ENCODE data around the gene GPR156.
"Not testable (repeated sequence)": the region's sequence is repeated elsewhere in the genome, so short reads cannot be mapped to it uniquely, and the experiment has no call there.

The GPR156 gene
- 0 to 0.91 (median 0.47) reads per million in 4 experiments for total RNA-seq

DNA sequence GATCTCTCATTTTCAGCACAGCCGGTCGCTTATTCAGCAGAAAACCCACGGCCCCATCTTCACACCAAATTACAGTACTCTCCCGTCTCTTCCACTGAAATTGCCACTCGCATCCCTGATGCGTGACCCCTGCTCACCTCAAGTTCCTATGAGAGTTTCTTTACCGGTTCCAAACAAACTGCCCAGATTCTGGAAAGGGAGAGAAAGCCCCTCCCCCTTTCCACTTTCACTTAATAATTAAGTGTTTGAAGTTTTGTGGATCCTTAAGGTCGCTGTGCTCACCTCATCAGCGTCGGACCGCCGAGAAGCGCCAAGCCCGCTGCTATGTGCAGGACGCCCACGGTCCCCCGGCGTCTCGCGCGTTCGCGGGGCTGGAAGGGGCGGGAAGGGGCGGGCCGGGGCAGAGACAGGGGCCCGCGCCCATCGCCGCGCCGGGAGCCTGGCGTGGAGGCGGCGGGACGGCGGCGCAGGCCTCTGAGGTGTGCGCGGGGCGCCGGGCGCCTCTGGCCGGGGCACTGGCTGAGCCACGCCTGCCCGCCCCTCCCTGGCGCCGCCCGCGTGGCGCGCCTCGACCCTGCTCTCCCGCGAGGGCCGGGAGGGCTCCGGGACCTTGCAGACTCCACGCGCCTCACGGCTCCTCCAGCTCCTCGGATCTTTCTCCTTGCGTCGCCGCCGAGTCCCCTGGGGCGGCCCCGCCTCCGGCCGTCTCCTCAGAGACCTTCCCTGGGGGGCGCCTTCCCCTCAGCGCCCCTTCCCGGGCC lies at the start of gene GPR156:
GPR156 (minus strand) TSS at position 476 of the 761 bp plus-strand sequence. CDS start 41,124 bp downstream, outside the sequence.
- DNase-seq: no peak

DNA sequence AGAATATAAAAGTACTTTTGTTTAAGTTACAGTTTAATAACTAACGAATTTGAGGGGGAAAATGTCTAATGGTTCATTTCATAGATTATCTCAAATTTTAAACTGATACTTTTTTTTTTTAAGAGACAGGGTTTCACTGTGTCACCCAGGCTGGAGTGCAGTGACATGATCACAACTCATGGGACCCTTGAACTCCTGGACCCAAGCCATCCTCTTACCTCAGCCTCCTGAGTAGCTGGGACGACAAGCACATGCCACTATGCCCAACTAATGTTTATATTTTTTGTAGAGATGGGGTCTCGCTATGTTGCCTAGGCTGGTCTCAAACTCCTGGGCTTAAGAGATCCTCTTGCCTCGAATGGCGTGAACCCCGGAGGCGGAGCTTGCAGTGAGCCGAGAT lies 47.6 kb upstream of the GPR156 start:
- DNase-seq: no peak

DNA sequence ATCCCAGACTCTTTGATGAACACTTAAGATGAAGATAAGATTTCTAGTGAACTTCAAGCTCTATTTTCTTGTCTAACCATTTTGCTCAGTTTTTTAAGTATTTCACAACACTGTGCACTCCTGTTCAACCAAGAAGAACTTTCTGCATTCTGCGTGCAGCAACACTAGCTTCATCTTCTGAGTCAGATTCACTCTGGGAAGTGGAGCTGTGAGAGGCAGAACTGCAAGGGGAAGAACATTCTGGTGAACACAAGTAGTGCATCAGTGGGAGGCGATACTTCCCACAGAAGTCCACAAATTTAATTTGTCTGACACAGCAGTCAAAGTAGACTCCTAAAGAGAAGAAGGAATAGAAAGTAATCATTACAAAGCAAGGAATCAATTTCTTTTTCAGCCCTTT lies 46.1 kb upstream of the GPR156 start:
- DNase-seq: no peak

DNA sequence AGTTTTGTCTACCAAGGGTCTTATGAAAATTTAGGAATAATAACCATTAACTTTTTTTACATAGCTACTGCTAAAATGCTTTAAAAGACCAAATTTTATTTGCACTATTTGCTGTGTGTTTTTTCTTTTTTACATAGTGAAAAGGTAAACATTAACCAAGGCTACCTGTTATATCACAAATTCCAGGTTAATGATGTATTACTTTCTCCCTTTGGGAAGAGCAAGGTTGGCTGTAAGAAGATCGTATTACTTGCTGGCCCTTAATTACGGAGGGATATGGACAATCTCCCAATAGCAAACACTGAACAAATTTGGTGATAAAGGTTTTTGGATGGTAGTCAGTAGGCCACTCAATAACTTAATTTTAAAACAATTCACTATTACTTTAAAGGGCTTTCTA lies 41.8 kb upstream of the GPR156 start:
- no peak for DNase-seq

DNA sequence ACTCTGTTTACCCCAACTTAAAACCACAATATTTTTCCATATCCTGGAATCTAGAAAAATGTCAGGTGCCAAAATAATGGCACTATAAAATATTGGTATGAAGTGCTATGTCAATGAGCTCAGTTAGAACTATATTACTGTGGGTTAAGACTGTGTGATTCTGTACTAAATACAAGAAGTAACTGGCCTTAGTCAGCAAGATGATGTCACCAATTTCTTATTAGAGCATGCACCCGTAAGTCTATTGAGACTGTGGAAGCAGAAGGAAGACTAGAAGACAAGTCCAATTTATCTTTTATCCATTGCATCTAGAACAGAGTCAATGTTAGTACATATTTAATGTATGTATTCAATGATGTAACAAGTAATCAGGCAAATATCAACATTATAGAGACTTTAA lies 39.2 kb upstream of the GPR156 start:
- no peak for DNase-seq

DNA sequence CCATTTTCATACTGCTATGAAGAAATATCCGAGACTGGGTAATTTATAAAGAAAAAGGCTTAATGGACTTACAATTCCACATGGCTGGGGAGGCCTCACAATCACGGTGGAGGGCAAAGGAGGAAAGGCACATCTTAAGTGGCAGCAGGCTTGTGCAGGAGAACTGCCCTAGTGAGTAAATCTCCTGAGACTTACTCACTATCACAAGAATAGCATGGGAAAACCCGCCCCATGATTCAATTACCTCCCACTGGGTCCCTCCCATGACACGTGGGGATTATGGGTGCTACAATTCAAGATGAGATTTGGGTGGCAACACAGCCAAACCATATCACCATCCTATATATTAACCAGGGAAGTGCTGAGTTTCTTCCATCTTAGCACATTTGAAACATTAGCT lies 38.7 kb upstream of the GPR156 start:
- not testable (repeated sequence) for DNase-seq

DNA sequence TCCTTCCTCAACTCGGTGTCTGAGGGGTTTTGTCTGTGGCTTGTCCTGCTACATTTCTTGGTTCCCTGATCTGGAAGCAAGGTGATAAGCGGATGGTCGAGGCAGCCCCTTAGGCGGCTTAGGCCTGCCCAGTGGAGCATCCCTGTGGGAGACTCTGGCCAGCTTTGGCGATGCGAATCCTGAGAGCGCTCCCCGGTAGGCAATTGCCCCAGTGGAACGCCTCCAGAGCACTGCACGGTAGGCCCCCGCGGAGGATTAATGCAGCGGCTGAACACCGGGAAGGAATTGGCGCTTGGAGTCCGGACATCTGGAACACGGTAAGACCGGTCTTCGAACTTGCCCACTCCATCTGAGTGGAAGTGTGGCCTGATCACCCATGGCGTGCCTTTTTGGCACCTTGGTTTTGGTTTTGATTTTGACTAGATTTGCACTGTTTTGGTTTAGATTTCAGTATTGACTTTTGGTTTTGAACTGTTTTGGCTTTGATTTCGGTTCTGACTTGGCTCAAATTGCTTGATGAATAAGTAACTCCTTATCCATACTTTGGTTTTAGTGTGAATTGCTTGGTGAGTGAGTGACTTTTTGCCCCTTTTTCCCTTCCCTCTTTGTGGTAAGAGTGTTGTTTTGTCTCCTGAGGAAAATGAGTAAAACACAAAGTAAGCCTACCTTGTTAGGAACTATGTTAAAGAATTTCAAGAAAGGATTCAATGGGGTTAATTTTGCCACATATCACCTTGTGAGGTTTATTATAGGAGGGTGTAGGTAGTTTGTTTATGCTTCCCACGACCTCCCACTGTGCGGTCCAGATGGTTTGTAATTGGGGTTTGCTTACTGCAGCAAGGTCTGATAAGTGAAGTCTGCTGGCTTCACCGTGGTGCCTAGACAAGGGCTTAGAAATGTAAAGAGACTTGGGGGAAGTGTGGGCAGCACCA lies 27.1 kb upstream of the GPR156 start:
- no peak for DNase-seq

DNA sequence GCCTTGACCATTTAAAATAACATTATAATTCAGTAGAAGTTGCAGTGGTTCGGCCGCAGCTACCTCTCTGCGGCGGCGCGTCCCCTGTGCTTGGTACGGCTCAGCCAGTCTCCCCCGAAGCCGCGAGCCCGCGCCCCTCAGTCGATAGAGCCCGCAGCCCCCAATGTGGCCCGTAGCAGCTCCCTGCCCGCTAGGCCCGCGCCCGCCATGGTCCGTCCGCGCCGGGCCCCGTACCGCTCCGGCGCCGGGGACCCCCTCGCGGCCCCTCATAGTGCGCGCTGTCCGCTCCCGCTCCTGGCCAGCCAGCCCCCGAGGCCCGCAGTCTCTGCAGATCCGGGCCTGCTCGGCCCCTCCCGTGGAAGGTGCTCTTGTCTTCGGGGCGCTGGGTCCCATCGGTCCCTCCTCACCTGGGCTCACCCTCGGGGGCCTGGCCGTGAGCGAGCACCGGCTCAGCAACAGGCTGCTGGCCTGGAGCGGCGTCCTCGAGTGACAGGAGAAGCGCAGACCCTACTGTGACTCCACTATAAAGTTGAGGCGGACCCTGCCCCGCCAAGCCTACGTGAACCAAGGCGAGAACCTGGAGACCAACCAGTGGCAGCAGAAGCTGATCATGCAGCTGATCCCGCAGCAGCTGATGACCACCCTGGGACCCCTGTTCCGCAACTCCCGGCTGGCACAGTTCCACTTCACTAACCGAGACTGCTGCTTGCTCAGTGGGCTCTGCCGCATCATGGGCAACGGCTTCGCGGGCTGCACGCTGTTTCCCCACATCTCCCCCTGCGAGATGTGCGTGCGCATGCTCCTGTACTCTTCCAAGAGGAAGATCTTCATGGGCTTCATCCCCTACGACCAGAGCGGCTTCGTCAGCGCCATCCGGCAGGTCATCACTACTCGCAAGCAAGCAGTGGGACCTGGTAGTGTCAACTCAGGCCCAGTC lies 21.8 kb upstream of the GPR156 start:
- DNase-seq: no peak

DNA sequence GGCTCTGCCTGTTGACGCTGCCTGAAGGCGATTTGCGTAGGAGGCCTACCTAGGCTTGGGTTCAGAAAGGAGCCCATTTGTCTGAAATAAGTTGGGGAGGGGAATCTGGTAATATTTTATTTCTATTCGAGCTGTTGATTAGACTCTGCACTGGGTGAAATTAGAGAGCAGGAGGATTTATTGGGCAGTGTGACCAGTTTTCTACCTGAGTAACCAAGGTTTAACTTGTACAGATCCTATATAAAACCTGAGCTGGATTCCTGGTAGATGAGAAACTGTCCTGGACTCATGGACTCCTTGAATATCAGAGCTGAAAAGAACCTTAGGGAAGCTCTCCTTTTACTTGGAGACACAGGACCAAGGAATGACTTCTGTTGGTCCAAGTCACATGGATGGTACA lies 19.6 kb upstream of the GPR156 start:
- no peak for DNase-seq

DNA sequence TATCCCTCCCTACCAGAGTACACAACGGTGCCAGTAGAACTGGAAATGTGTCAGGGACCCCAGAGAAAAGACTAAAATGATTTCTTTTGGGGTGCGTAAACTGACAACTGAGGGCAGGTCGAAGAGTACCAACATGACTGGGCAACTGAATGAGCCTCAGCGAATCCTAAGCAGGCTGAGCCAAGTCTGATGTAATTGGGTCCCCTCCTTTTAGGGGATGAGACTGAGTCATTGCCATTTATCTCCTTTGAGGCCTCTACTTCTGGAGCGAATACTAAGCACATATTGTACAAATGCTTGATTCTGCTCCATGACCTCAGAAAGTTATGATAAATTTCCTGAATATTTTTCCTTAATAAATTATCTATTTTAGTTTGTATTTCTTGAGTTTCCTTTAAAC lies 17.3 kb upstream of the GPR156 start:
- DNase-seq: no peak

DNA sequence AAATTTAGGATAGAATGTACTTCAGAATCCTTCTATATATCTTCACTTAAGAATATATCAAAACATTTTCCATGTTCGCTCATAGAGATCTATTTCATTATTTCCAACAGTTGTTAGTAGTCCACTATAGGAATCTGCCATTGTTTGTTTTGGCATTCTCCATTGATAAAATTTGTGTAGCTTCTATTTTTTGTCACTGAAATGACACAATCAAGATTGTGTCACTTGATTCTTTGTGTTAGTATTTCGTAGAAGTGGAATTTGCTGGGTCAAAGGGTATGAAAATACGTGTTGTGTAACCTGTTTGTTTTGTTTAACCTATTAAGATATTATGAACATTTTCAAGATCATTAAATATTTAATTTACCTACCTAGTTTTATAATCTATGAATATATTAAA lies 15.9 kb upstream of the GPR156 start:
- no peak for DNase-seq

DNA sequence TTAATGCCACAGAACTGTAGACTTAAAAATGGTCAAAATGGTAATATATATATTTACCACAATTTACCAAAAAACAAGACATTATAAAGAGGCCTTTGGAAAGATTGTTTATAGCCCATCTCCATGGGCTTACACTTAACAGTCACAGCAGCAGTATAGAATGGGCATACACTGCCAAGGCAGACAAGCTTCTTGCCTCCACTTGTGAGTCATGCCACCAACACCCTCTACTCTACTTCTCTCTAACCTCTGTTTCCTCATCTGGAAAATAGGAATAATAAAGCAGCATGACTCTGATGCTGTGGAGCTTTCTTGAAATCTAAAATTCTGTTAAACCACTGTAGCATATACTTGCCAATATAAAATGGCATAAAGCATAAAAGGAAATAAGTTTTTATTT lies 14.4 kb upstream of the GPR156 start:
- DNase-seq: no peak

DNA sequence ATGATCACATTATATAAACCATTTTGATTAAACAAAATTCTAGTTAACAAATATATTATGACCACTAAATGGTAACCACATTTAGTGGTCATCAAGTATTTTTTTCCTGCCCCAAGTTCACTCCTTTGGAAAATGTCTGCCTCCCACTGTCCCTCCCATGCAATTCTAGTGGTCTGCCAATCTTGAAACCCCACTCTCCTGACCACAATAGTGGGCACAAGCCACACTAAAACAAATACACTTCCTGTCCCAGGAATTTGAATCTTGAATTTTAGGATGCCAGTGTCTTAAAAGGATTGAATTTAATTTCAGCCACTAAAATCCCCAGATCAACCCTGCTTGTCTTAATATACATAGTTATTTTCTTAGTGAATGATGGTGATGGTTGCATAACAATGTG lies 14.0 kb upstream of the GPR156 start:
- no peak for DNase-seq

DNA sequence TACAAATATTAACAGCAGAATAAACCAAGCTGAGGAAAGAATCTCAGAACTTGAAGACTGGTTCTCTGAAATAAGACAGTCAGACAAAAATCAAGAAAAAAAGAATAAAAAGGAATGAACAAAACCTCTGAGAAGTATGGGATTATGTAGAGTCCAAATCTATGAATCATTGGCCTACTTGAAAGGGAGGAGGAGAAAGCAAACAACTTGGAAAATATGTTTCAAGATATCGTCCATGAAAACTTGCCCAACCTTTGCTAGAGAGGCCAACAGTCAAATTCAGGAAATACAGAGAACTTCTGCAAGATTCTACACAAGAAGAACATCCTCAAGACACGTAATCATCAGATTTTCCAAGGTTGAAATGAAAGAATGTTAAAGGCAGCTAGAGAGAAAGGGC lies 6.5 kb upstream of the GPR156 start:
- not testable (repeated sequence) for DNase-seq

DNA sequence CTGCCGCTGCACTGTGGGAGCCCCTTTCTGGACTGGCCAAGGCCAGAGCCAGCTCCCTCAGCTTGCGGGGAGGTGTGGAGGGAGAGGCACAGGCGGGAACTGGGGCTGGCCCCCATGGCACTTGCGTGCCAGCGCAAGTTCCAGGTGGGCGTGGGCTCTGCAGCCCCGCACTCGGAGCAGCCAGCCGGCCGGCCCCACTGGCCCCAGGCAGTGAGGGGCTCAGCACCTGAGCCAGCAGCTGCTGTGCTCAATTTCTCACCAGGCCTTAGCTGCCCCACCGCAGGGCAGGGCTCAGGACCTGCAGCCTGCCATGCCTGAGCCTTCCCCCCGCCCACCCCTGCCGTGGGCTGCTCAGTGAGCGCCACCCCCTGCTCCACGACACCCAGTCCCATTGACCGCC lies 4.6 kb upstream of the GPR156 start:
- no peak for DNase-seq

DNA sequence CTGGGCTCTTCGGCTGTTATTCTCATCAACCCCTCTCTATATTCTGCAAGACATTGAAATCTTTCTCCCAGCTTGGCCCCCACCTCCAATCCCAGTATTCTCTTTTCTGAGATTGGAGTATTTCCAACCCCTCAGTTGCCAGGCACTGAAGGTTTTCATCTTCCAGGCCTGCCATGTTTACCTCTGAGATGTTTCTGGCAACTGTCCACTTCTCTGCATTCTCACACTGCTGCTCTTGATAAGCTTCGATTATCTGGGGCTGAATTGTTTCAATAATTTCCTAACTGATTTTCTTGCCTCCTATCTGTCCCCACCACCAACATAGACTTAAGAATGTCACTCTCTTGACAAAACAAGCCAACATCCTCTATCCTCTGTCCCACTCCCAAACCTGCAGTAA lies 1.4 kb upstream of the GPR156 start:
- no peak for DNase-seq

DNA sequence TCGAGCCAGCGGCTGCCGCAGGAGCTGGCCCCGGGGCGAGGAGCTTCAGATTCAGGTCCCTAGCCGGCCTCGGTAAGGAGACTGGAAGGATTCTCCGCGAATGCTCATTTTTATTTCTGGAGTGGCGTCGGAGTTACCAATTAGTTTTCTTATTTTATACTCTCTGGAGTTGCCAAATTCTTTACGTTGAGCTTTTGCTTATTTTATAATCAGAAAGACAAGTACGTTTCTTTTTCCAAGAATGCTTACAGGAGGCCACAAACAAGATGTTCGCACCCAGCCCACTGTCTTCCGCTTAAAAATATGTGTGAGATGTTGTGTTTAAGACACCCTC lies 453 bp upstream of the GPR156 start:
- DNase-seq: no peak

DNA sequence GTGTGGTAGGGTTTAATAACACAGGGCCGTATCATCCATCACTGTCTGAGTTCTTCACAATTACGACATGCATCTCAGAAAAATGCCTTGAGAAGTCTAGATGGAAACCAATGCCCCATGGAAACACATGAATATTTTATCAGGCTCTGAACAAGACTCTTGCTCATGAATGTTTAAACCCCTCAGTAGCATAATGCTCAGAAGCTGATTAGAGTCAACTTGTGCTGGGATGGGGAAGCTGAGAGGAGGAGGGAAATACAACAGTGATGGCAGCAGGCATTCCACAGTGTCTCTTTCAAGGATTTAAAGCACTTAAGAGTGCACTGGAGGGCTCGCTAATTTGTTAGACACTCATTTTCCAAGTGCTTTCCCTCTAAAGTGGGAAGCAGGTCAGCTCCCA lies 3.8 kb downstream of the GPR156 start:
- no peak for DNase-seq

DNA sequence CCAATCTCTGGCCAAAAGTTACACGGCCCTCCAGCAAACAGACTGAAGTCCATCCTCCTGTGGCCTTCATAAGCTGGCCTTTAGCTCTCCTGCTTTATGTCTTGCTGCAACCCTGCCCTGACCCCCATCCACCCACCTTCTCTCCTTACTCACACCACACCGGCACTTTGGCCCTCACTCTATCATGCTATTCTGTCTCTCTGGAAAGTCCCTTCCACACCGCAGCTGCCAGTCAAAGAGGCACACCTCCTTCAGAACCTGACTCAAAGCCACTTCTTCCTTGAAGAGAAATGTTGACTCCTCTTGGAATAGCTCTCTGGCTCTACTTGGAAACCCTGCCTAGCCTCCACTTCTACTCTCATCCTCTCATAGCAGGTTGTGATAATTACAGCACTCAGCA lies 4.5 kb downstream of the GPR156 start:
- DNase-seq: no peak

DNA sequence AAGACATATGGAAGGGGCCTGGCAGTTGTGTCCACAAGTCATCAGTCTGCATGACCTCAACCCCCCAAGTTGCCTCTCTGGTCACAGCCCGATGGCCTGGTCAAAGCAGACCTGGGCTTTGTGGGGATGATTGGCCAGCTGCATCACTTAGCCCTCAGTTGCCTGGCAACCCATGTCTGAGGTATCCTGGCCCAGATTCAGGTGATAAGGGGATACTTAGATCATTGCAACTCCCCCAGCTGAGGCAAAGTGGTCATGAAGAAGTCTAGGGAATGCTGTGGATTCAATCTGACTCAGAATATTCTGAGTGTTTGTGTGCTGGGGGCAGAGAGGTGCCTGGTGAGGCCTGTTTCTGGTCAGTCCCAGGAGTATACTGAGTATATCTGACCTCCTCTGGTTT lies 5.0 kb downstream of the GPR156 start:
- no peak for DNase-seq

DNA sequence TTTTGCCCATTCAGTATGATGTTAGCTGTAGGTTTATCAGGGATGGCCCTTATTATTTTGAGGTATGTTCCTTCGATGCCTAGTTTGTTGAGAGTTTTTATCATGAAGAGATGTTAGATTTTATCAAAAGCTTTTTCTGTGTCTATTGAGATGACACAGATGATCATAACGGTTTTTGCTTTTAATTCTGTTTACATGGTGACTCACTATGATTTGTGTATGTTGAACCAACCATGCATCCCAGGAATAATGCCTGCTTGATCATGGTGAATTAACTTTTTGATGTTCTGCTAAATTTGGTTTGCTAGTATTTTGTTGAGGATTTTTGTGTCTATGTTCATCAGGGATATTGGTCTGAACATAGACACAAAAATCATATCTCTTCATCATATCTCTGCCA lies 8.3 kb downstream of the GPR156 start:
- DNase-seq: no peak

DNA sequence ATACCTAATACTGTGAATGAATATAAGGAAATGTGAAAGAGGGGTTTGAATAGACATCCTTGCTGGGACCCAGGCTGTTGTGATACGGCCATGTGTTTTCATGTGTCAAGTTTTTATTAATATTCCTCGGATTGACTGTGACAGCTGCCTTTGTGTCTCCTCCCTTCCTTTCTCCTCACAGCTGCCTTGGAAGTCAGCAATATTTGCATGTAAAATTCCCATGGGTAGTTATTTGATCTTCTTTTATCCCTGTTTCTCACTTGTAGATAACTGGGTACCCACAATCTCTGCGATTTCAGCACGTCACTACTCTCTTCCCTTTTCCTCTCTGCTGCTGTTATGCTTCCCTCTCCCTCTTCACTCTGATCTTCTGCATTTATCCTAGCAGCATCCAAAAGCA lies 9.4 kb downstream of the GPR156 start:
- no peak for DNase-seq

DNA sequence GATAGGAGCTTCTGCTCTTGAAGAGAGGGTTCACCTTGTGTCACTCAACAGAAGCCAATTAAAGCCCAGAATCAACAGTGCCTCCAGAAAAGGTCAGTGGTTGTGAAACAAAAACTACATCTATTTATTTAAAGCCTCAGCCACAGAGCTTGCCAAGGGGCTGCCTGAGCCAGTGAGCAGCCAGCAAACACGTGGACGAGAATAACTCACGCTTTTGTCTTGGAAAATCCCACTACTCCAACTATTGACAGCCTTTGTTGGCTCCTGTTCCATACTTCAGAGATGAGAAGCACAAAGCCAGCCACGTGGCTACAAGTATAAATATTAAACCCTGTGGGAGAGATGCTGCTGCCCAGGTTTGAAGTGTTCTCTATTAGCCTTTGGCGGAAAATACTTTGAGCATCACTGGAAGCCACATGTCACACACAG lies 10.3 kb downstream of the GPR156 start:
- no peak for DNase-seq
